Loucy (cell line): Measurements from ENCODE around the gene PAFAH2.

Experiments used
- CTCF ChIP-seq: fragments of 200-600 bp; sonication (generic); conservative IDR thresholded peaks from 2 replicates; pipeline ENCODE4 v1.5.1; 2014; ENCODE audit warnings: mild to moderate bottlenecking, antibody characterized with exemption, low read length
- EZH2phosphoT487 ChIP-seq: fragments of 200-600 bp; IDR thresholded peaks from 2 replicates; pipeline ENCODE4 v1.6.1; 2018; ENCODE audit warnings: antibody characterized with exemption, mild to moderate bottlenecking, moderate library complexity, borderline replicate concordance

GRCh38 chr1:26031611-26032220 lies 33.9 kb upstream of the PAFAH2 start:
- TF ChIP-seq CTCF (no peak), EZH2phosphoT487 (no peak)
